HAP-1 (cell line): Measurements from ENCODE around the gene TOR1A.

ENCODE experiments used
- DNase-seq, 2 experiments: peaks; one replicate each; pipeline ENCODE4 v3.0.0-alpha.2; 2016 to 2020; ENCODE audit warnings: low spot score in 2 of 2
- H3K27me3 ChIP-seq: fragments of 250-450 bp; sonication (Bioruptor Pico); 2 replicates; pipeline ENCODE4 v1.5.1; 2020; ENCODE audit warnings: low read depth, mild to moderate bottlenecking, moderate library complexity
- H3K36me3 ChIP-seq: fragments of 250-450 bp; sonication (Bioruptor Pico); replicated peaks from 2 replicates; pipeline ENCODE4 v1.5.1; 2020; ENCODE audit warnings: mild to moderate bottlenecking
- H3K4me1 ChIP-seq: fragments of 250-450 bp; sonication (Bioruptor Pico); 2 replicates; pipeline ENCODE4 v1.5.1; 2020; ENCODE audit warnings: mild to moderate bottlenecking
- H3K4me3 ChIP-seq: fragments of 250-450 bp; sonication (Bioruptor Pico); 2 replicates; pipeline ENCODE4 v1.5.1; 2020; ENCODE audit warnings: mild to moderate bottlenecking, moderate library complexity
- H3K9me3 ChIP-seq: fragments of 250-450 bp; sonication (Bioruptor Pico); 2 replicates; pipeline ENCODE4 v1.5.1; 2020; ENCODE audit warnings: mild to moderate bottlenecking, moderate library complexity
- in situ Hi-C: fragments of 300-500 bp; cut with MboI; formaldehyde crosslinking; loops from 3 replicates; pipeline ENCODE4 v1.14.3; 2020; ENCODE audit warnings: low sequenced_read_pairs, inconsistent platforms, mixed read lengths

The TOR1A gene

DNA sequence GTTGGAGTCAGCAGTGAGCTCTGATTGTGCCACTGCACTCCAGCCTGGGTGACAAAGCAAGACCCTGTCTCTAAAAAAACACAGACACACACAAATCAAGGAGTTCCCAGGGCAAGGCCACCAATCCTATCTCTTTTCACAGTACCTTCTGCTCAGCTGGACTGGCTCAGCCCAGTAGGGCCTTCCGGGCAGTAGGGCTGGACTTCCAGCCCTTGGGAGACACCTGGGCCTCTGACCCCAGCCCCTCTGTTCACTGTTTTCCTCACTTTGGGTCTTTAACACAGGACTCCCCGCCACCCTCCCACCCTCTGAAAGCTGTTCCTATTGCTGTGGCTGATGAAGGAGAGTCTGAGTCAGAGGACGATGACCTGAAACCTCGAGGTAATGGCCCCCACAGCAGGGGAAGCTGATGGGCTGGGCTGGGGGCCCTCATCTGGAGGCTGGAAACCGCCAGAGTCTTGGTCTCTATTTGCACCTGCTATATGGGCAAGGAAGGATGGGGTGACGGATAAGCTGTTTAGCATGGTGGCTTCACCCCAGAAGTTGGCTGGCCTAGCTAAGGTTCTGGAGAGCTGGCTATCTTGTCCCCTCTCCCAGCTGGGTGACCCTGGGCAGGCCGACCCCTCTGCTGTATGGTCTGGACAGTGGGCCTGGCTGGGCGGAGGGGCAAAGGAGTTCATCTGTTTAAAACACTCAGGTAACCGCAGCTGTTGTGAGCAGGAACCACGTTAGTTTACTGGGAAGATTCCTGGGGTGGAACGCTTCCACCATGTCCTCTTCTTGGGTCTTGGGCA is 36.9 kb upstream of the TOR1A start:
- 0 out of 2 replicates have a peak, but pooled peaks cover 7% of the 10 kb centered on the region for H3K36me3 ChIP-seq
- no peak for DNase-seq
- in situ Hi-C loops, result no loop called here
- no peaks in the 10 kb centered on the region for H3K27me3 ChIP-seq
- no peaks in the 10 kb centered on the region for H3K4me1 ChIP-seq
- no peak overlapping the region for H3K4me3 ChIP-seq
- no peaks in the 10 kb centered on the region for H3K9me3 ChIP-seq

DNA sequence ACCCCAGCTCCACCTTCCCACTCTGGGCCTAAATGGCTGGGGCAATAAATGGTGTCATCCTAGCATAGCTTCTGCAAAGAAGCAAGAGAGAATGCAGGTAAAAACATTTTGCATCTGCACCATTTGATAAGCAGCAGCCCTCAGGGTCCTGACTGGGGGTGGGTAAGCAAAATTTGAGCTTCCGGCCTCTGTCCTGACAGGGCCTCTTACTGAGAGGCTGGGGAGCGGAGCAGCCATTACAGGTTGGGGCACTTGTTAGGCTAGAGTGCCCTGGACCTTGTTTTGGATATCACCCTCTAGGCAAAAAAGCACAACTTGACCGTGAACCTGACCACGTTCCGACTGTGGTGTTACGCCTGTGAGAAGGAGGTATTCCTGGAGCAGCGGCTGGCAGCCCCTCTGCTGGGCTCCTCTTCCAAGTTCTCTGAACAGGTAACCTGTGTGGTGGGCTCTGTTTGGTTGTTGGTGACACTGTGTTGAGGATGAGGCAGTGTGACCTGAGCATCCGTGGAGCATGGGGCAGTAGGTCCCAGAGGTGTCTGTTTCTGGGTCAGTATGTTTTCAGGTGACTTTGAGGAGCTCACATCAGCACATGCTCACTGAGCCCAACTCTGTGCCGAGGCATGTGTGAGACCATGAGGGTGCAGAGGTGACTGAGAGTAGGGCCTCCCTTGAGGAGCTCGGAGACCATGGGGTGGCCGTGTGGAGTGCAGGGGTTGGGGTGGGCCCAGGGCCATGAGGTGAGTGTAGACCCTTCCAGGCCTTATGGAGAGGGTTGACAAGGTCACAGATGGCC is 34.4 kb upstream of the TOR1A start:
- no peak for DNase-seq
- H3K4me3 ChIP-seq, result no peak overlapping the region
- H3K36me3 ChIP-seq, result peaks cover 8% of the 10 kb centered on the region; the same call in 1 of the 2 replicates
- H3K27me3 ChIP-seq, result no peaks in the 10 kb centered on the region
- in situ Hi-C loops, result no loop called here
- H3K9me3 ChIP-seq, result no peaks in the 10 kb centered on the region
- H3K4me1 ChIP-seq, result no peaks in the 10 kb centered on the region

DNA sequence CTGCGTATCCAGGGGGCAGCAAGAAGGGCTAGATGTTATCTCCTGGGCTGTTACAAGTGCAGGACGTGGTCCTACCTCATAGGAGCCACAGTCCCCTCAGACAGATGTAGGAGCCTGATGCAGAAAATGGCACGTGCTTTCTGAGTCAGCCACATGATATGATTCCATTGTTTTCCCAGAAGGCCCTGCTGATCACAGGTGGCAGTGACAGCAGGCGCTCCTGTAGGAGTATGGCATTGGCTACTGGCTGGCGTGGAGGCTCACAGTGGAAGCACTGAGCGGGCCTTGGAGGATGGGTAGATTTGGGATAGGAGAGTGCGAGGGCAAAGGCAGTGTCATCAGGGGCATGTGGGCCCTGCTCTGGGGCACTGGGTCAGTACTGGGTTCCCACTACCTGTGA is 33.3 kb upstream of the TOR1A start:
- in situ Hi-C loops, result no loop called here
- DNase-seq, result no peak
- no peak overlapping the region for H3K4me3 ChIP-seq
- H3K4me1 ChIP-seq, result no peaks in the 10 kb centered on the region
- no peaks in the 10 kb centered on the region for H3K27me3 ChIP-seq
- no peaks in the 10 kb centered on the region for H3K9me3 ChIP-seq
- H3K36me3 ChIP-seq, result peaks cover 12% of the 10 kb centered on the region

DNA sequence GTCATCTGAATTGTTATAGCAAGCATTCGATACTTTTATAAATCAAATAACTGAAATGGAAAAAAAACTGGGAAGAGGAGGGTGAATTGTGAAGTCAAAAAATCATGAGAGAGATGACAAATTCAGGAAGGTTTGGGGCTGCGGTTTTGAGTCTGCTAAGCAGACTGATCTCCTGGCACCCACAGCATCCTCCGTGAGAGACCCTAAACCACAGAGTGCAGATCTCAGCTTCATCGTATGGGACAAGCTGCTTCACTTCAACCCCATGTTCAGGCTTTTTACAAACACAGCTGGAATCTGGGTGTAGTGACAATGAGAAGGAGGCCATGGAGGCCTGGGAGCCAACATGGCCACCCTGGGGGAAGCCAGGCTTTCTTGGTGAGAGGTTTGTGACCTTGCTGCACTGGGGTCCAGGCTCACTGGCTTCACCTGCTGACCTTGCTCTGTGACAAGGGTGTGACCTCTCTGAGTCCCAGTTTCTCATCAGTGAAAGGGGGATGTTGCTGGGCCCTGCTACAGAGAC is 30.7 kb upstream of the TOR1A start:
- Histone ChIP-seq H3K36me3 (peaks cover 8% of the 10 kb centered on the region), H3K9me3 (no peaks in the 10 kb centered on the region), H3K4me1 (no peaks in the 10 kb centered on the region), H3K4me3 (no peak overlapping the region), H3K27me3 (no peaks in the 10 kb centered on the region)
- in situ Hi-C loops, result no loop called here
- no peak for DNase-seq

DNA sequence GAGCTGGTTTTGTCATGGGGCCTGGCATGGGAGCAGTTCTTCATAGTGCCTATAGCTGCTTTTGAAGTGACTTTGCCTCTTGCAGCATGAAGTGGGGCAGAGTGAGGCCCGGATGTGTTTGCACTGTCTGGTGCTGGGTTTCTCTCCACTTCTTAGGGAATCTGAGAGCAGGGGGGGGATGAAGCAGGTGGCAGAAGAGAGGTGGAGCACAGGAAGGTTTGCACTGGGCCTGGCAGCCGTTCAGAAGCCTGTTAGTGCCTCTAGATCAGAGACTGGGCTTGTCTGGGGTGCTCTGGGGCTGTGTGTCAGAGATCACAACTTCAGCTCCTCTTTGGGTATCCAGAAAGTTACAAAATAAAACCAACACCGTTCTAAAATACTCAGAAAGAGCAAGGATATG is 29.7 kb upstream of the TOR1A start:
- no peak overlapping the region for H3K4me3 ChIP-seq
- H3K9me3 ChIP-seq, result no peaks in the 10 kb centered on the region
- no peaks in the 10 kb centered on the region for H3K4me1 ChIP-seq
- no peak for DNase-seq
- in situ Hi-C loops, result no loop called here
- no peaks in the 10 kb centered on the region for H3K27me3 ChIP-seq
- peaks cover 8% of the 10 kb centered on the region for H3K36me3 ChIP-seq

DNA sequence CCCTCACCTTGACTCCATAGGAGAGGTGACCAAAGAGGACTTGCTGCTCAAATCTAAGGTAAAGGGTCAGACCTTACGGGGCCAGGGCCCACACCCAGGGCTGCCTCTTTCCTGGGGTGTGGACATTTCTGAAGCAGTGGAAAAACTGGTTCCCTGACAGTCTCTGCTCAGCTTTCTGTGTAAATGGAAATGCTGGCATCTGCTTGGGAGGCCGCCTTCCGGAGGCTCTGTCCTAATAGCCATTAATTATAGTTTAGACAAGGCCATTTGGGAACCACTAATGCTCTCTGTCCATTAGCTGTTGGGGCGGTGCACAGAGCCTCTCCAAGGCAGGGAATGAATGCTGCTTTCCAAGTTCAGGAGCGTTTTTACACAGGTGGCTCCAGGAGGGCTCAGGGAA is 28.6 kb upstream of the TOR1A start:
- Histone ChIP-seq H3K36me3 (peaks cover 8% of the 10 kb centered on the region), H3K4me3 (no peak overlapping the region), H3K27me3 (no peaks in the 10 kb centered on the region), H3K9me3 (no peaks in the 10 kb centered on the region), H3K4me1 (no peaks in the 10 kb centered on the region)
- in situ Hi-C loops, result no loop called here
- no peak for DNase-seq

DNA sequence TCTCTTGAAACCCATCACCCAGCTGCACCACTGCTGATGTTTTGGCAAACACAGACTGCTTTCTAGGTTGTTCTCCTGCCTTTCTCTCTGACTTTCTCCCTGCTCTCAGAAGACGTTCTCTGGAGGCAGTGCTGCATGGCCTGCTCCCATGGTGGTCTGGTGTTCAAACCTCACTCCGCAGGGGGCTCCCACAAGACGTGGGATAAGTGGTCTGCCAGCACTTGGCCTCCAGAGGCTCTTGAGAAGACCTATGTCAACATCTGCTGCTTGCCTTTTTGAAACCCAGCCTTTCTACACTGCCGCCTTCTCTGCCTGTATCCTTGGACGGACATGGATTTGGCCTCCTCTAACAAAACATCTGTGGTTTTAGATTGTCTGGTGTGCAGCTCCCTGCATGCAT is 27.9 kb upstream of the TOR1A start:
- Histone ChIP-seq H3K9me3 (no peaks in the 10 kb centered on the region), H3K27me3 (no peaks in the 10 kb centered on the region), H3K36me3 (peaks cover 8% of the 10 kb centered on the region), H3K4me1 (no peaks in the 10 kb centered on the region), H3K4me3 (no peak overlapping the region)
- DNase-seq, result no peak
- in situ Hi-C loops, result no loop called here

DNA sequence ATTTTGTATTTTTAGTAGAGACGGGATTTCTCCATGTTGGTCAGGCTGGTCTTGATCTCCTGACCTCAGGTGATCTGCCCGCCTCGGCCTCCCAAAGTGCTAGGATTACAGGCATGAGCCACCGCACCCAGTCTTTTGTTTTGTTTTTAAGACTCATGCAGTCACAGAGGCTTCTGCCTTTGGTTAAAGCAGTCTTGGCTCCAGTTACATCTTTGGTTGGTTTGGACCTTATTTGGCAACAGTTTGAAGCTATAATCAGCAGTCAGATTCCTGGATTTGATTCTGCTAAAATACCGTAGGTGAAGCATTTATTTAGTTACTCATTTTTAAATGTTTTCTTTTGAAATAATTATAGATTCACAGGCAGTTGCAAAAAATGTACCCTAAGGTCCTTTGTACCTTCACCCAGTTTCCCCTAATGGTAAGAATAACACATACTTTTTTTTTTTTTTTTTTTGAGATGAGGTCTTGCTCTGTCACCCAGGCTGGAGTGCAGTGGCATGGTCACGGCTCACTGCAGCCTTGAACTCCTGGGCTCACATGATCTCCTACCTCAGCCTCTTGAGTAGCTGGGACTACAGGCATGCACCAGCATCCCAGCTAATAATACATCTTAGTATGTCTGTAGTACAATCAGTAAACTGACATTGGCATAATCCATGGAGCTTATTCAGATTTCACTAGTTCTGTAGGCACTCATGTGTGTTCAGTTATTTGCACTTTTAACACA is 27.1 kb upstream of the TOR1A start:
- peaks cover 8% of the 10 kb centered on the region for H3K36me3 ChIP-seq

DNA sequence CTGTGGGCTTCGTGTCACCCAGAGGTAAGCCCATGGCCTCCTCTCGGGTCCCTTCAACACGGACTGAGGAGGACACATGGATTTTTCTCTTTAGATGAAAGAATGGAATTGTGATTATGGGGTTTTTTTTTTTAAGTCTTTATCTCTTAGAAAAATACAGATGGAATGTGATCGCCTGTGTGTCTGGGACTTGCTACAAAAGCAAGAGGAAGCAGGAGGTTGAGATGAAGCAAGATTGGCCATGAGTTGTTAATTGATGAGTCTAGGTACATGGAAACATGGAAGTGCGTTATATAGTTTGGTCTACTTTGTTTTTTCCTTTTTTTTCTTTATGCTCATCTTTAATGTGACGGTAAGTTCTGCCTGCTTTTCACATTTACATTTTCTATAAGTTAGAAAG is 26.0 kb upstream of the TOR1A start:
- no peak for DNase-seq
- Histone ChIP-seq H3K4me1 (no peaks in the 10 kb centered on the region), H3K36me3 (peaks cover 8% of the 10 kb centered on the region), H3K4me3 (no peak overlapping the region), H3K27me3 (no peaks in the 10 kb centered on the region), H3K9me3 (no peaks in the 10 kb centered on the region)
- in situ Hi-C loops, result no loop called here

More for the DNA sequence above, 27.1 kb upstream of the TOR1A start:
- Histone ChIP-seq H3K9me3 (no peaks in the 10 kb centered on the region), H3K4me1 (no peaks in the 10 kb centered on the region), H3K4me3 (no peak overlapping the region), H3K27me3 (no peaks in the 10 kb centered on the region)
- in situ Hi-C loops, result no loop called here
- DNase-seq, result no peak

DNA sequence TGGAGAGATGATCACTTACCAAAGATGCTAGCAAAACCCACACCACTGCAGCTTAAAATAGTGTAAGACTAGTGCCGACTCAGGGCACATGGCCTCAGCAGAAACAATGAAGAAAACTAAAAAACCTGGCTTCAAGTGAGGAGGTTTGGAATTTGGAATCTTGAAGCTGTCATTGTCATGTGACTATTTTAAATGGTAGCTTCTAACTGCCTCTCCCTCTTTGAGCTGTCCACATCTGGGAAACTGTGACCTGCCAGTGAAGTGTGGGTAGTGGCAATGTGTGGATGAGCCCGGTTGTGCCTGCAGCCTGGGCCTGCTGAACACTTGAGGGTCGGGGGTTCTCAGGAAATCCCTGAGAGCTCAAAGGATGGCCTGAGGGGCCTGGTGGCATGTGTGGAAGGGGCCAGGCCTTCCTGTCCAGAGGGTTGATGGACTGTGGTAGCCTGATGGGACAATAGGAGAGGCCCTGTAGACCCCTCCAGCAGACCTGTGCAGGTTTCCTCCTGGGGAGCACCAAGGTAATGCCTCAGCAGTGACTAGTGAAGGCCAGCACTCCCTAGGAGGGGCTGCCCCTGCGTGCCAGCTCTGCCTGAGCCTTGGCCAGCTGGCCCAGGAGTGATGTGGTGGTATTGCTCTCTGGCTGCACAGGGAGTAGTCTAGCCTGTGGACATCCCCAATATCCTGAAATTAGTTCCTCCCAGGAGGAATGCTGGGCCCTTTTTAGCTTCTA is 24.9 kb upstream of the TOR1A start:
- H3K27me3 ChIP-seq, result no peaks in the 10 kb centered on the region
- no peak overlapping the region for H3K4me3 ChIP-seq
- peaks cover 8% of the 10 kb centered on the region for H3K36me3 ChIP-seq
- no peak for DNase-seq
- H3K9me3 ChIP-seq, result no peaks in the 10 kb centered on the region
- in situ Hi-C loops, result no loop called here
- H3K4me1 ChIP-seq, result no peaks in the 10 kb centered on the region

DNA sequence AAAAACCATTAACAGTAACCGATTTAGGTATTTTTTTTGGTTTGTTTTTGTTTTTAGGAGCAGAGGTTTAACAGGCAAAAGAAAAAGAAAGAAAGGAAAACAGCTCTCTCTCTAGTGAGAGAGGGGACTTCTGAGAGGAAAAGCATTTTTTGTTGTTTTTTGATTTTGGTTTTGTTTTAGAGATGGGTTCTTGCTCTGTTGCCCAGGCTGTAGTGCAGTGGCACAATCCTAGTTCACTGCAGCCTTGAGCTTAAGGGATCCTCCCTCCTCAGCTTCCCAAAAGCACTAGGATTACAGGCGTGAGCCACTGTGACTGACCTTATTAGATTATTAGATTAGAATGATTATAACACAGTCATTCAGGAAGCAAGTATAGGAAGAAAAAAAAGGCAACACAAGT is 21.4 kb upstream of the TOR1A start:
- no peaks in the 10 kb centered on the region for H3K27me3 ChIP-seq
- no peaks in the 10 kb centered on the region for H3K9me3 ChIP-seq
- in situ Hi-C loops, result no loop called here
- no peak for DNase-seq
- H3K36me3 ChIP-seq, result no peaks in the 10 kb centered on the region
- H3K4me1 ChIP-seq, result peaks cover 7% of the 10 kb centered on the region; the same call in 1 of the 2 replicates
- no peak overlapping the region for H3K4me3 ChIP-seq

DNA sequence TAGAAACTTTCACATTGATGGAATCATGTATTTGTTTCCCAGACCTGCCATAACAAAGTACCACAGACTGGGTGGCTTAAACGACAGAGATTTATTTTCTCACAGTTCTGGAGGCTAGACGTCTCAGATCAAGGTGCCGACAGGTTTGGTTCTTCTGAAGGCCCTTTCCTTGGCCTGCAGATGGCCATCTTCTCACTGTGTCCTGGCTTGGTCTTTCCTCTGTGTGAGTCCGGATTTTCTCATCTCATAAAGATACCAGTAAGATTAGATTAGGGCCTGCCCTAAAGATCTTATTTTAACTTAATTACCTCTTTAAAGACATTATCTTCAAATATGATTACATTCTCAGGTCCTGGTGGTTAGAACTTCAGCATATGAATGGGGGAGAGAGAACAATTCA is 17.1 kb upstream of the TOR1A start:
- Histone ChIP-seq H3K4me1 (peaks cover 9% of the 10 kb centered on the region), H3K4me3 (no peak overlapping the region), H3K36me3 (no peaks in the 10 kb centered on the region), H3K27me3 (no peaks in the 10 kb centered on the region), H3K9me3 (no peaks in the 10 kb centered on the region)
- DNase-seq, result peak in 1 of 2 experiments; percentile 16
- in situ Hi-C loops, result no loop called here

DNA sequence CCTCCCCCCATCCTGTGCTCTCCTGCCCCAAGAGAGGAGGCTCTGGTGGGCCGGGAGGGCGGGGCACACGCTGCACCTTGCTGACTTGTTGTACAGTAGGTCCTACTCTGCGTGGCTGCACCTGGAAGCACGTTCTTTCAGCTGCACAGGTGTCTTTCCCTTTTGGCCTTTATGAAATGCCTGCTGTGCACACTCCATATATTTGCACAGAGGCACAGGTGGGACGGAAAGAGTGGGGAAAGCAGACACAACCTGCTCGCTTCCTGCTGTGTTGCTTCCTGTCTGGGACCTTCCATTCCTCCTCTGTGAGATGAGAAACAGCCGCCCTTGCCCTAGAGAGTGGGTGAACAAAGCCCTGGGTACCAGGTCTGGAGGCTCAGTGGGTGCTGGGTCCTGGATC is 16.1 kb upstream of the TOR1A start:
- H3K4me1 ChIP-seq, result peaks cover 11% of the 10 kb centered on the region
- DNase-seq, result no peak
- no peaks in the 10 kb centered on the region for H3K36me3 ChIP-seq
- H3K4me3 ChIP-seq, result no peak overlapping the region
- in situ Hi-C loops, result no loop called here
- H3K9me3 ChIP-seq, result no peaks in the 10 kb centered on the region
- H3K27me3 ChIP-seq, result no peaks in the 10 kb centered on the region
